ENCODE measurements around the gene PDE6G.

The PDE6G gene

GRCh38 chr17:81664051-81664470, 7.7 kb upstream of the PDE6G start:
- Histone ChIP-seq H3K9me3 (ENCODE audit: control insufficient read depth, low read length) (no peaks in the 10 kb centered on the region), H3K4me1 (ENCODE audit: control insufficient read depth, insufficient read depth, low read length, poor library complexity, severe bottlenecking) (peaks cover 38% of the 10 kb centered on the region), H3K27ac (ENCODE audit: insufficient read depth, low read length, poor library complexity, severe bottlenecking) (peak overlapping the region; percentile 13), H3K27me3 (replicated peaks; ENCODE audit: control insufficient read depth, insufficient read depth, low read length, poor library complexity, severe bottlenecking) (no peaks in the 10 kb centered on the region), H3K4me3 (ENCODE audit: insufficient read depth, low read depth, low read length, poor library complexity, severe bottlenecking) (no peak overlapping the region), H3K36me3 (ENCODE audit: control insufficient read depth, insufficient read depth, low read length) (peaks cover 3% of the 10 kb centered on the region)
- no peak for DNase-seq

GRCh38 chr17:81662002-81662401, 5.7 kb upstream of the PDE6G start:
- no peaks in the 10 kb centered on the region for H3K27me3 ChIP-seq (replicated peaks; ENCODE audit: control insufficient read depth, insufficient read depth, low read length, poor library complexity, severe bottlenecking)
- no peak overlapping the region for H3K27ac ChIP-seq (ENCODE audit: insufficient read depth, low read length, poor library complexity, severe bottlenecking)
- H3K9me3 ChIP-seq (ENCODE audit: control insufficient read depth, low read length) = no peaks in the 10 kb centered on the region
- peaks cover 26% of the 10 kb centered on the region for H3K4me1 ChIP-seq (ENCODE audit: control insufficient read depth, insufficient read depth, low read length, poor library complexity, severe bottlenecking)
- H3K36me3 ChIP-seq (ENCODE audit: control insufficient read depth, insufficient read depth, low read length) = peaks cover 3% of the 10 kb centered on the region
- no peak overlapping the region for H3K4me3 ChIP-seq (ENCODE audit: insufficient read depth, low read depth, low read length, poor library complexity, severe bottlenecking)
- no peak for DNase-seq

DNA sequence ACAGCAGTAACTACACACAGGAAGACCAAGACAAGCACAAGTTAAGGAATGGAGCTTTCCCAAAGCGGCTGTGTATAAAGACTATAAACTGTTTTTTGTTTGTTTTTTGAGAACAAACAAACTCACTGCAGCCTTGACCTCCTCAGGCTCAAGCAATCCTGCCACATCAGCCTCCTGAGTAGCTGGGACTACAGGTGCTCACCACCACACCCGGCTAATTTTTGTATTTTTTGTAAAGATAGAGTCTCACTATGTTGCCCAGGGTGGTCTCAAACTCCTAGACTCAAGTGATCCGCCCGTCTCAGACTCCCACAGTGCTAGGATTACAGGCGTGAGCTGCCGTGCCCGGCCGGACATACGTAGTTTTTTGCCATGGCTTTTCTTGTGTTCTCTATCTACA, 4.1 kb upstream of the PDE6G start:
- Histone ChIP-seq H3K9me3 (ENCODE audit: control insufficient read depth, low read length) (no peaks in the 10 kb centered on the region), H3K27ac (ENCODE audit: insufficient read depth, low read length, poor library complexity, severe bottlenecking) (no peak overlapping the region), H3K27me3 (replicated peaks; ENCODE audit: control insufficient read depth, insufficient read depth, low read length, poor library complexity, severe bottlenecking) (peaks cover 1% of the 10 kb centered on the region), H3K4me3 (ENCODE audit: insufficient read depth, low read depth, low read length, poor library complexity, severe bottlenecking) (no peak overlapping the region), H3K36me3 (ENCODE audit: control insufficient read depth, insufficient read depth, low read length) (no peaks in the 10 kb centered on the region), H3K4me1 (ENCODE audit: control insufficient read depth, insufficient read depth, low read length, poor library complexity, severe bottlenecking) (peaks cover 19% of the 10 kb centered on the region)
- DNase-seq = no peak

- Histone ChIP-seq H3K27me3 (replicated peaks; ENCODE audit: control insufficient read depth, insufficient read depth, low read length, poor library complexity, severe bottlenecking) (peaks cover 3% of the 10 kb centered on the region), H3K36me3 (ENCODE audit: control insufficient read depth, insufficient read depth, low read length) (no peaks in the 10 kb centered on the region), H3K27ac (ENCODE audit: insufficient read depth, low read length, poor library complexity, severe bottlenecking) (no peak overlapping the region), H3K4me1 (ENCODE audit: control insufficient read depth, insufficient read depth, low read length, poor library complexity, severe bottlenecking) (peaks cover 8% of the 10 kb centered on the region), H3K4me3 (ENCODE audit: insufficient read depth, low read depth, low read length, poor library complexity, severe bottlenecking) (no peak overlapping the region), H3K9me3 (ENCODE audit: control insufficient read depth, low read length) (no peaks in the 10 kb centered on the region)
- no peak for DNase-seq
These were observed 2.7 kb upstream of the PDE6G start for GRCh38 chr17:81659038-81659437.

DNA sequence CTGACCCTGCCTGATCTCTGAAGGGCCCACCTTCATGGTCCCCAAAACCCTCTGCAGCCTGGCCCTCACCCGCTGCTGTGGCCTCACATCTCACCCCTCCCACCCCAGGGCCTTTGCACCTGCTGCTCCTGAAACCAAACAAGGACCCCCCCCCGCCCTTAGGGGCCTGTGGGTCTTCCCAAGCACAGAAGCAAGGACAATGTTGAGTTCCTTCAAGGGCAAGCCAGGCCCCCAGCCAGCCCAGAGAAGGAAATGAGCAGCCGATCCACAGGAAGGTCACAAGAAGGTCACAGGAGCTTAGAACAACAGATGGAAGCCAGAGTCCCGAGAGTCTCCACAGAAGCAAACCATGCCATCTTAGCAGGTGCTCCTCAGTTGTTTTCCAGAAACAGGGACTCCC, 493 bp upstream of the PDE6G start:
- Histone ChIP-seq H3K9me3 (ENCODE audit: control insufficient read depth, low read length) (no peaks in the 10 kb centered on the region), H3K4me3 (ENCODE audit: insufficient read depth, low read depth, low read length, poor library complexity, severe bottlenecking) (no peak overlapping the region), H3K27ac (ENCODE audit: insufficient read depth, low read length, poor library complexity, severe bottlenecking) (no peak overlapping the region), H3K36me3 (ENCODE audit: control insufficient read depth, insufficient read depth, low read length) (no peaks in the 10 kb centered on the region), H3K27me3 (replicated peaks; ENCODE audit: control insufficient read depth, insufficient read depth, low read length, poor library complexity, severe bottlenecking) (peaks cover 3% of the 10 kb centered on the region), H3K4me1 (ENCODE audit: control insufficient read depth, insufficient read depth, low read length, poor library complexity, severe bottlenecking) (peaks cover 8% of the 10 kb centered on the region)
- no peak for DNase-seq

GRCh38 chr17:81655378-81656117, 794 bp downstream of the PDE6G start:
- Histone ChIP-seq H3K4me1 (ENCODE audit: control insufficient read depth, insufficient read depth, low read length, poor library complexity, severe bottlenecking) (peaks cover 8% of the 10 kb centered on the region), H3K4me3 (ENCODE audit: insufficient read depth, low read depth, low read length, poor library complexity, severe bottlenecking) (no peak overlapping the region), H3K9me3 (ENCODE audit: control insufficient read depth, low read length) (no peaks in the 10 kb centered on the region), H3K27me3 (replicated peaks; ENCODE audit: control insufficient read depth, insufficient read depth, low read length, poor library complexity, severe bottlenecking) (peaks cover 3% of the 10 kb centered on the region), H3K36me3 (ENCODE audit: control insufficient read depth, insufficient read depth, low read length) (no peaks in the 10 kb centered on the region), H3K27ac (ENCODE audit: insufficient read depth, low read length, poor library complexity, severe bottlenecking) (no peak overlapping the region)
- no peak for DNase-seq

- peaks cover 8% of the 10 kb centered on the region for H3K4me1 ChIP-seq (ENCODE audit: control insufficient read depth, insufficient read depth, low read length, poor library complexity, severe bottlenecking)
- no peak for DNase-seq
- no peaks in the 10 kb centered on the region for H3K9me3 ChIP-seq (ENCODE audit: control insufficient read depth, low read length)
- peaks cover 9% of the 10 kb centered on the region for H3K27me3 ChIP-seq (replicated peaks; ENCODE audit: control insufficient read depth, insufficient read depth, low read length, poor library complexity, severe bottlenecking)
- H3K4me3 ChIP-seq (ENCODE audit: insufficient read depth, low read depth, low read length, poor library complexity, severe bottlenecking) = no peak overlapping the region
- H3K36me3 ChIP-seq (ENCODE audit: control insufficient read depth, insufficient read depth, low read length) = no peaks in the 10 kb centered on the region
- no peak overlapping the region for H3K27ac ChIP-seq (ENCODE audit: insufficient read depth, low read length, poor library complexity, severe bottlenecking)
These were observed 3.2 kb downstream of the PDE6G start for GRCh38 chr17:81652906-81653771.

DNA sequence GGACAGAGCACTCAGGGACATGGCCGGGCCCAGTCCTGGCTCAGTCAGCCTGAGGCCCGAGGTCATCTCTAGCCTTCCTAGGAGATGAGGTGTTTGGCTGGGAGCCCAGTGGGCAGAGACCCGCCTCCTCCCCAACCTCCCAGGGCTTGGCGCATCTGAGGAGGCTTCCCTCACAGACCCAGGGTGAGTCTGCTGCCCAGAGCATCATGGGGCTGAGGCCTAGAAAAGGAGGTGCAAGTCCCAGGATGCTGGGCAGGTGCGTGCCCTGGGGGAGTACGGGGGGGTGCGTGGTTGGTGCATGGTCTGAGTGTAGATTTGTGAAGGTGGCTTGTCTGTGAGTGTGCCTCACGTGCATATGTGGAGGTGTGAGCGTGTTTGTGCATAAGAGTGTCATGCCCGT, 4.7 kb downstream of the PDE6G start:
- no peak overlapping the region for H3K27ac ChIP-seq (ENCODE audit: insufficient read depth, low read length, poor library complexity, severe bottlenecking)

GRCh38 chr17:81650951-81651350, 5.4 kb downstream of the PDE6G start:
- no peak overlapping the region for H3K4me3 ChIP-seq (ENCODE audit: insufficient read depth, low read depth, low read length, poor library complexity, severe bottlenecking)
- peaks cover 9% of the 10 kb centered on the region for H3K27me3 ChIP-seq (replicated peaks; ENCODE audit: control insufficient read depth, insufficient read depth, low read length, poor library complexity, severe bottlenecking)
- no peak for DNase-seq
- H3K9me3 ChIP-seq (ENCODE audit: control insufficient read depth, low read length) = no peaks in the 10 kb centered on the region
- no peaks in the 10 kb centered on the region for H3K36me3 ChIP-seq (ENCODE audit: control insufficient read depth, insufficient read depth, low read length)
- peaks cover 8% of the 10 kb centered on the region for H3K4me1 ChIP-seq (ENCODE audit: control insufficient read depth, insufficient read depth, low read length, poor library complexity, severe bottlenecking)
- no peak overlapping the region for H3K27ac ChIP-seq (ENCODE audit: insufficient read depth, low read length, poor library complexity, severe bottlenecking)

More for the DNA sequence above, 4.7 kb downstream of the PDE6G start:
- no peaks in the 10 kb centered on the region for H3K36me3 ChIP-seq (ENCODE audit: control insufficient read depth, insufficient read depth, low read length)
- H3K4me1 ChIP-seq (ENCODE audit: control insufficient read depth, insufficient read depth, low read length, poor library complexity, severe bottlenecking) = peaks cover 8% of the 10 kb centered on the region
- H3K4me3 ChIP-seq (ENCODE audit: insufficient read depth, low read depth, low read length, poor library complexity, severe bottlenecking) = no peak overlapping the region
- DNase-seq = no peak
- no peaks in the 10 kb centered on the region for H3K9me3 ChIP-seq (ENCODE audit: control insufficient read depth, low read length)
- H3K27me3 ChIP-seq (replicated peaks; ENCODE audit: control insufficient read depth, insufficient read depth, low read length, poor library complexity, severe bottlenecking) = peaks cover 9% of the 10 kb centered on the region

GRCh38 chr17:81648707-81649085, 7.6 kb downstream of the PDE6G start:
- Histone ChIP-seq H3K36me3 (ENCODE audit: control insufficient read depth, insufficient read depth, low read length) (no peaks in the 10 kb centered on the region), H3K9me3 (ENCODE audit: control insufficient read depth, low read length) (no peaks in the 10 kb centered on the region), H3K4me3 (ENCODE audit: insufficient read depth, low read depth, low read length, poor library complexity, severe bottlenecking) (no peak overlapping the region), H3K27ac (ENCODE audit: insufficient read depth, low read length, poor library complexity, severe bottlenecking) (no peak overlapping the region), H3K27me3 (replicated peaks; ENCODE audit: control insufficient read depth, insufficient read depth, low read length, poor library complexity, severe bottlenecking) (peaks cover 5% of the 10 kb centered on the region), H3K4me1 (ENCODE audit: control insufficient read depth, insufficient read depth, low read length, poor library complexity, severe bottlenecking) (peaks cover 7% of the 10 kb centered on the region)
- no peak for DNase-seq
